HUDEP-2 (cell line): ENCODE results near the gene CYBRD1.

ENCODE experiments used
- DNase-seq, 76 experiments: peaks; one replicate each; lab custom pipeline; 2025; ENCODE audit not compliant: unreplicated experiment in 76 of 76; lab: John Stamatoyannopoulos, UW

CYBRD1 gene

DNA sequence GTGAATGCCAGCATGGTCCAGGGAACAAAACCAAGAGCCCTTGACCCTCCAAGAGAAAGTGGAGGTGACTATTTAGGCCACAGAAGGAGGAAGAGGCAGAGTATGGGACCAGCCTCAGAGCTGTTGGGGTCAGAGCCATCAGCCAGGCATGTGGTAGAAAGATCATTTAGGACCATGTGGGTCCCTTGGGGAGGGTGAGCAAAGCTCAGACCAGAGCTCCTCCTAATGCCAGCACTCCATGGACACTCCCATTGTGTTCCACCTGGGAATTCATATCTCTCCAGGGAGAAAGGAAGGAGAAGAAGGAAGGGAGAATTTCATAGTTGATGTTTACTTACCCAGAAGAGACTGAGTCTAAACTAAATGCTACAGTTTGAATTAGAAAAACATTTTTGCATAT, 73.2 kb downstream of the CYBRD1 start:
- DNase-seq, result no peak

- peak in 2 of 76 experiments; percentile 20 for DNase-seq
Measured at GRCh38 chr2:171595896-171596295, 73.6 kb downstream of the CYBRD1 start.

DNA sequence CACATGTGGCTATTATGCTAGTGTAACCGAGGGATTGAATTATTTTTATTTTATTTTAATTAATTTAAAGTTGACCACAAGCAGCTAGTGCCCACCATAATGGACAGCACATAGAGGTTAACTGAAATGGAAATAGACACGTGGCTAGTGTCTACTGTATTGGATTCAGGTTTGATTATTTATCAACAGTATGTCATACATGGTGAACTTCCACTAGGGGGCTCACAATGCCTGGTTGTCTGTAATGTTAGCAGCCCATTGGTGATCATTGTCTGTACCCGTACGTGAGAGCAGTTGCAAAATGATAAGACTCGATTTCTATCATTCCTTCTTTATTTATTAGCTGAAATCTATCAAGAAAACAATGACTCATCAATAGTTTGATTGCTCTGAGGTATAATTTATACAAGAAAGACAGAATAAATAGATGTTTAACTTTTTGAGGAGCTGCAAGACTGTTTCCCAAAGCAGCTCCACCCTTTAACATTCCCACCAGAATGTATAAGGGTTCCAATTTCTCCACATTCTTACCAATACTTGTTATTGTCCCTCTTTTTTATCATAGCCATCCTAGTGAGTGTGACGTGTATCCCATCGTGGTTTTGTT, 76.5 kb downstream of the CYBRD1 start:
- DNase-seq, result peak in 46 of 76 experiments; percentile 1 to 77 (median 38)

DNA sequence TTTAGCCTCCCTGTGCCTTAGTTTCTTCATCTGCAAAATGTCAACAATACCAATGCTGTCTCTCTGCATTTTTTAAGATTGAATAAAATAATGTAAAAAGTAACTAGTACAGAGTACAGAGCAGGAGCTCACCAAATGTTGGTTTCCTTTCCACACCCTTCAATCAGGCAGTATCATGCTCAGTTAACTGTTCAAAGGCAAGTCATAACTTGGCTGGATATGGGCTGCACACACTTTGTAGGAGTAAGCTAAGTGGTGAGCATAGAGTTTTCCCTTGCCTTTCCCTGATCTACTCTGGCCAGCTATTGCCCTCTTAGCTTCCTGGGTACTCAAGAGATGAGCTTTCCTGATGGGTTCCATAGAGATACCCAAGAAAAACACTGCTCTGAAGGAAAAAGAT, 77.9 kb downstream of the CYBRD1 start:
- no peak for DNase-seq

DNA sequence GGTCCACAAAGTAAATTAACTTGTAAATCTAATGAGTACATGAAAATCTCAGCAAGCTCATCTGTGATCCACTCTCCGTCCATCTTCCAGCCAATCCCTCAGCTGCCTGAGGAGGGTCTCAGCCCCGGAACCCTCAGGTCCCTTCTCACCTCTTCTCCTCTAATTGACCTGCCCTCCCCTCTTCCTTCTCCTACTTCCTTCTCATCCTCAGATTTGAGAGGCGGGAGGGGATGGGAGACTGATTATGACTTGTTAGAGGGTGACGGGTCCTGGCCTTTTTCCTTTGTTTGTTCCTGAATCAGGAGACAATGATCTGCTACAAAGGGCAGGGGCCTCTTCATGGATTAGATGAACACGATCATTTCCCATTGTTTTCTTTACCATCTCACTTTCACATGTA, 80.1 kb downstream of the CYBRD1 start:
- DNase-seq, result no peak
